Central memory CD8-positive, alpha-beta T cell (primary cell): ENCODE results near the gene PCDHA10.

ENCODE experiments used
- ATAC-seq: fragments of 150-1000 bp; cut with Tn5 transposase; replicated peaks from 2 replicates; pipeline ENCODE4 v1.10.0; 2022; ENCODE audit warnings: mild to moderate bottlenecking, moderate FRiP score, moderate number of reproducible peaks; ENCODE audit not compliant: poor library complexity, severe bottlenecking; ENCODE audit errors: extremely low read depth
- DNase-seq, 2 donors: peaks; one replicate each; pipeline ENCODE4 v3.0.0; 2021; ENCODE audit warnings: low spot score in 2 of 2
- H3K27ac Mint-ChIP-seq: one replicate; pipeline ENCODE4 v1.8.0; 2022; ENCODE audit warnings: low read depth, mild to moderate bottlenecking, moderate library complexity, mixed read lengths
- H3K27me3 Mint-ChIP-seq: one replicate; pipeline ENCODE4 v1.8.0; 2022; ENCODE audit warnings: mixed read lengths
- H3K36me3 Mint-ChIP-seq: one replicate; pipeline ENCODE4 v1.8.0; 2022; ENCODE audit warnings: mild to moderate bottlenecking, moderate library complexity, mixed read lengths; ENCODE audit not compliant: insufficient read depth
- H3K4me1 Mint-ChIP-seq: one replicate; pipeline ENCODE4 v1.8.0; 2022; ENCODE audit warnings: mixed read lengths
- H3K4me3 Mint-ChIP-seq: one replicate; pipeline ENCODE4 v1.8.0; 2022; ENCODE audit warnings: mild to moderate bottlenecking, moderate library complexity, mixed read lengths
- H3K9me3 Mint-ChIP-seq: one replicate; pipeline ENCODE4 v1.8.0; 2022; ENCODE audit warnings: mixed read lengths

Gene PCDHA10

DNA sequence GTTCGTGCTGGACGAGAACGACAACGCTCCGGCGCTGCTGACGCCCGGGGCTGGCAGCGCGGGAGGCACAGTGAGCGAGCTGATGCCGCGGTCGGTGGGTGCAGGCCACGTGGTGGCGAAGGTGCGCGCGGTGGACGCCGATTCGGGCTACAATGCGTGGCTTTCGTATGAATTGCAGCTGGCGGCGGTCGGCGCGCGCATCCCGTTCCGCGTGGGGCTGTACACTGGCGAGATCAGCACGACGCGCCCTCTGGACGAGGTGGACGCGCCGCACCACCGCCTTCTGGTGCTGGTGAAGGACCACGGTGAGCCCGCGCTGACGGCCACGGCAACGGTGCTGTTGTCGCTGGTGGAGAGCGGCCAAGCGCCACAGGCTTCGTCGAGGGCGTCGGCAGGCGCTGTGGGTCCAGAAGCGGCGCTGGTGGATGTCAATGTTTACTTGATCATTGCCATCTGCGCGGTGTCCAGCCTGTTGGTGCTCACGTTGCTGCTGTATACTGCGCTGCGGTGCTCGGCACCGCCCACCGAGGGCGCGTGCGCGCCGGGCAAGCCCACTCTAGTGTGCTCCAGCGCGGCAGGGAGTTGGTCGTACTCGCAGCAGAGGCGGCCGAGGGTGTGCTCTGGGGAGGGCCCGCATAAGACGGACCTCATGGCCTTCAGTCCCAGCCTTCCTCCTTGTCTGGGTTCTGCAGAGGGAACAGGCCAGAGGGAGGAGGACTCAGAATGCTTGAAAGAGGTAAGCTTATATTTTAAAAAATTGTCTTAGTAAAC lies 28.4 kb downstream of the PCDHA10 start:
- ATAC-seq (no peak), DNase-seq (no peak)
- H3K27me3 Mint-ChIP-seq = peaks cover 40% of the 10 kb centered on the region
- no peak overlapping the region for H3K4me3 Mint-ChIP-seq
- no peak overlapping the region for H3K27ac Mint-ChIP-seq
- peaks cover 8% of the 10 kb centered on the region for H3K9me3 Mint-ChIP-seq
- H3K4me1 Mint-ChIP-seq = no peaks in the 10 kb centered on the region
- no peaks in the 10 kb centered on the region for H3K36me3 Mint-ChIP-seq

DNA sequence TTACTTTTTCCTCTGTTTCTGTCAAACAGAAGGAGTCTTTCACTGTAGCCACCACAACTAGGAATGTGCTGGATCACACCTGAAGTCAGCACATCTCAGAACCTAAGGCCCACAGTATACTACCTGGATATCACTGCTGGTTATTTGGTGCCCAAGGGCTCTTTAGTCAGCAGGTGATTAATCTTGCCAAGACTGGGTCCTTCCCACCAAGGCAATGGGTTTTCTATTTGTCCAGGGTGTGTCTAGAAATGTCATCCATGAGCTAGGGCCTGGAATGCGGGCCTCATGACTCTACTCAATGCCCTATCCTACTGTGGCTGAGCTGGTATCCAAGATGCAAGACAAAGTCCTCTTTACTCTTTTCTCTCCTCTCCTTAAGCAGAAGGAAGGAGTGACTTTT lies 60.6 kb downstream of the PCDHA10 start:
- Mint-ChIP-seq H3K36me3 (no peaks in the 10 kb centered on the region), H3K4me3 (no peak overlapping the region), H3K27me3 (no peaks in the 10 kb centered on the region), H3K4me1 (no peaks in the 10 kb centered on the region), H3K9me3 (peaks cover 9% of the 10 kb centered on the region), H3K27ac (no peak overlapping the region)
- DNase-seq = no peak
- no peak for ATAC-seq
